Testis (tissue), 3 donors: ENCODE measurements around the gene PNMA1. TPM values are rescaled to one million over a fixed set of nuclear protein-coding genes. Genes with fewer than 3 reads are reported as not detected.

Experiments used
- DNase-seq: peaks from one replicate; pipeline ENCODE4 v3.0.0-alpha.2; 2019
- H3K27ac ChIP-seq, 2 donors: fragments of 200-600 bp; sonication (generic); one replicate each; pipeline ENCODE4 v1.5.1; 2019
- H3K27me3 ChIP-seq: fragments of 200-600 bp; sonication (generic); one replicate; pipeline ENCODE4 v1.5.1; 2019
- H3K36me3 ChIP-seq: fragments of 200-600 bp; sonication (generic); one replicate; pipeline ENCODE4 v1.5.1; 2017; ENCODE audit warnings: low read depth; ENCODE audit errors: missing control alignments
- H3K4me1 ChIP-seq: fragments of 200-600 bp; sonication (generic); one replicate; pipeline ENCODE4 v1.5.1; 2019
- H3K4me3 ChIP-seq, 2 donors: fragments of 200-600 bp; sonication (generic); one replicate each; pipeline ENCODE4 v1.5.1; 2017 to 2019
- H3K9me3 ChIP-seq: fragments of 200-600 bp; sonication (generic); one replicate; pipeline ENCODE4 v1.5.1; 2017
- POLR2A ChIP-seq: fragments of 450-650 bp; IDR thresholded peaks from one replicate; pipeline ENCODE4 v1.6.1; 2017; ENCODE audit warnings: antibody characterized with exemption, mild to moderate bottlenecking, moderate library complexity
- WGBS, 2 donors: methylation state at CpG; one replicate each; pipeline ENCODE4 v1.1.5; 2018; 5-methylcytosine and 5-hydroxymethylcytosine counted together
- intact Hi-C: fragments of 100-400 bp; cut with DNase I; formaldehyde crosslinking; loops from one replicate; pipeline ENCODE4 v1.15.1; 2023; ENCODE audit warnings: low total_unique reads
- polyA plus RNA-seq: library from polyadenylated mRNA; stranded (reverse); fragments of 350-450 nt; fragmentation: Illumina TruSeq; extraction: RNeasy Lipid Tissue Mini Kit (QIAGEN cat#74804); gene quantifications from one replicate; pipeline ENCODE4 v1.2.3, GENCODE V29; 2014; ENCODE audit warnings: low read depth, low replicate concordance; ENCODE audit not compliant: insufficient read depth
- total RNA-seq, 2 donors: library from RNA; depleted of rRNA; stranded (reverse); fragments of >200 nt; gene quantifications; one replicate each; pipeline ENCODE4 v1.2.3, GENCODE V29; 2016
- TF ChIP-seq, protein P1 (sequence below), 3 experiments: fragments of 450-650 bp in 2 of 3; fragments of 200-600 bp in 1 of 3; sonication (generic) in 1 of 3; IDR thresholded peaks; one replicate each; pipeline ENCODE4 v1.5.1; 2016 to 2019; ENCODE audit warnings: antibody characterized with exemption in 3 of 3, mild to moderate bottlenecking in 2 of 3, moderate library complexity in 1 of 3

The PNMA1 gene
- total and polyA plus RNA-seq, 3 donors from 2014 or later = 74.8 to 184 (median 85.6) TPM

GRCh38 chr14:73736842-73737241 is 22.7 kb upstream of the PNMA1 start:
- no peaks in the 10 kb centered on the region for H3K27me3 ChIP-seq
- no peaks in the 10 kb centered on the region for H3K9me3 ChIP-seq
- H3K4me3 ChIP-seq = no peak overlapping the region
- no peak overlapping the region for H3K27ac ChIP-seq
- WGBS, 2 donors = 85 to 92% methylated on average over 13 of the region's 13 CpGs
- no peak for DNase-seq
- TF ChIP-seq POLR2A = no peak
- TF ChIP-seq, protein P1, sequence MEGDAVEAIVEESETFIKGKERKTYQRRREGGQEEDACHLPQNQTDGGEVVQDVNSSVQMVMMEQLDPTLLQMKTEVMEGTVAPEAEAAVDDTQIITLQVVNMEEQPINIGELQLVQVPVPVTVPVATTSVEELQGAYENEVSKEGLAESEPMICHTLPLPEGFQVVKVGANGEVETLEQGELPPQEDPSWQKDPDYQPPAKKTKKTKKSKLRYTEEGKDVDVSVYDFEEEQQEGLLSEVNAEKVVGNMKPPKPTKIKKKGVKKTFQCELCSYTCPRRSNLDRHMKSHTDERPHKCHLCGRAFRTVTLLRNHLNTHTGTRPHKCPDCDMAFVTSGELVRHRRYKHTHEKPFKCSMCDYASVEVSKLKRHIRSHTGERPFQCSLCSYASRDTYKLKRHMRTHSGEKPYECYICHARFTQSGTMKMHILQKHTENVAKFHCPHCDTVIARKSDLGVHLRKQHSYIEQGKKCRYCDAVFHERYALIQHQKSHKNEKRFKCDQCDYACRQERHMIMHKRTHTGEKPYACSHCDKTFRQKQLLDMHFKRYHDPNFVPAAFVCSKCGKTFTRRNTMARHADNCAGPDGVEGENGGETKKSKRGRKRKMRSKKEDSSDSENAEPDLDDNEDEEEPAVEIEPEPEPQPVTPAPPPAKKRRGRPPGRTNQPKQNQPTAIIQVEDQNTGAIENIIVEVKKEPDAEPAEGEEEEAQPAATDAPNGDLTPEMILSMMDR (IDR thresholded peaks at IDR 0.05) = no peak
- intact Hi-C loops = no loop called here
- no peaks in the 10 kb centered on the region for H3K36me3 ChIP-seq
- peaks cover 28% of the 10 kb centered on the region for H3K4me1 ChIP-seq

DNA sequence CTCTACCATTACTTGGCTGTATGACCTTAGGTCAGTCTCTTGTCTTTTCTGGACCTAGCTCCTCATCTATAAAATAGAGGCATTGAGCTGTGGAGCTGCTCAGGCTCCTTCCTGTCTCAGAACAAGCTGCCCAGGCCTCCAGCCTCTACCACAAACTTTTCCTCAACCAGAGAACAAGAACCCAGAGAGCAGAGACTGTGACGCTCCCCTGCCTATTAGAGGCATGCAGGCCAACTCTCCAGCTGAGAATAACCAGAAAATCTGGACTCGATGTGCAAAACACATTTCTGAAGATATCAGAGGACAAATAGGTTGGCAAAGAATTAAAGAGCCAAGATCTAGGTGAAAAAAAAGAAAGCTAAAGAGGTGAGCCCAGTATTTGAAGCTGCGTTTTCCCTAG is 17.8 kb upstream of the PNMA1 start:
- H3K4me1 ChIP-seq = peaks cover 37% of the 10 kb centered on the region
- no peaks in the 10 kb centered on the region for H3K27me3 ChIP-seq

DNA sequence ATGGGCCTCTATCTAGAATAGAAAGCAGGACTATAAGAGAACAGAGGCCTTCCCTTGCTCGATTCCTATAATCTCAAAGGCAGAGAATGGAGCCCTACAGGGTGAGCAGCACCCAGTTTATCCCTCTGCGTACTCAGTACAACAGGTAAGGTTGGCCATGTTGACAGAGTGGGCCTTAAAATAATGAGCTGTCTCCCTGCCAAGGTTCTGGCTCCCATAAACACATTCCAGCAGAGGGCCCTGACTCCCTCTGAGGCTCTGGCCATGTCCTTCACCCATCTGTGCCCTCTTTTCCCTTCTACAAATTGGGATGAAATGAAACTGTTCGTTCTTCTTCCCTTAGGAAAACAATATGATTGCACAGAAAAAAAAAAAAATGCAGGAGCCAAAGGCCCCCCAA is 16.9 kb upstream of the PNMA1 start:
- intact Hi-C loops = no loop called here
- peaks cover 46% of the 10 kb centered on the region for H3K4me1 ChIP-seq
- no peak for TF ChIP-seq POLR2A
- TF ChIP-seq, protein P1 (IDR thresholded peaks at IDR 0.05) = no peak

More for the DNA sequence above, 17.8 kb upstream of the PNMA1 start:
- TF ChIP-seq, protein P1 (IDR thresholded peaks at IDR 0.05) = no peak
- no peak for TF ChIP-seq POLR2A
- no peaks in the 10 kb centered on the region for H3K36me3 ChIP-seq
- no peak overlapping the region for H3K4me3 ChIP-seq
- H3K27ac ChIP-seq = peak overlapping the region in 1 of 2 donors; percentile 8
- no peak for DNase-seq
- intact Hi-C loops = no loop called here
- 59 to 68% methylated on average over 3 of the region's 3 CpGs for WGBS, 2 donors
- H3K9me3 ChIP-seq = no peaks in the 10 kb centered on the region

GRCh38 chr14:73729556-73730265 is 15.5 kb upstream of the PNMA1 start:
- TF ChIP-seq, protein P1 (IDR thresholded peaks at IDR 0.05) = no peak
- no peak for TF ChIP-seq POLR2A
- Histone ChIP-seq H3K27me3 (no peaks in the 10 kb centered on the region), H3K4me3 (no peak overlapping the region), H3K36me3 (no peaks in the 10 kb centered on the region), H3K4me1 (peaks cover 56% of the 10 kb centered on the region), H3K27ac (peak overlapping the region in 1 of 2 donors; percentile 75), H3K9me3 (no peaks in the 10 kb centered on the region)
- 79 to 88% methylated on average over 14 to 23 of the region's 23 CpGs for WGBS, 2 donors
- DNase-seq = peak; percentile 9
- intact Hi-C loops = loop anchor here (5.0 kb wide), 1 partner anchor 98 kb away; no protein-coding TSS in a partner anchor

More for the DNA sequence above, 16.9 kb upstream of the PNMA1 start:
- Histone ChIP-seq H3K4me3 (no peak overlapping the region), H3K9me3 (no peaks in the 10 kb centered on the region), H3K27me3 (no peaks in the 10 kb centered on the region), H3K36me3 (no peaks in the 10 kb centered on the region), H3K27ac (peak overlapping the region in 1 of 2 donors; percentile 8)
- DNase-seq = peak; percentile 32
- WGBS, 2 donors = 43 to 60% methylated on average over 3 of the region's 3 CpGs
